Erythroblast (primary cell): Measurements from ENCODE around the gene RABGGTA.

Experiments
- GATA1 ChIP-seq: IDR thresholded peaks from 2 replicates; pipeline ENCODE4 v1.6.1; 2011; ENCODE audit warnings: low read depth, mild to moderate bottlenecking, control low read depth, low read length, moderate library complexity
- POLR2A ChIP-seq: IDR thresholded peaks from 2 replicates; pipeline ENCODE4 v1.6.1; 2011; ENCODE audit warnings: mild to moderate bottlenecking, low read length

GRCh38 chr14:24292118-24292807, 20.9 kb upstream of the RABGGTA start:
- no peak for TF ChIP-seq POLR2A
- TF ChIP-seq GATA1: no peak
